NCI-H2171 treated with DMSO at 0.1 percent for 48 hours (cell line): Measurements from ENCODE around the gene NPIPB9.
A peak's percentile ranks its signal among the peaks of the same experiment; 100 is the strongest.
"Not testable (repeated sequence)": the region's sequence is repeated elsewhere in the genome, so short reads cannot be mapped to it uniquely, and the experiment has no call there.

Source experiments
- DNase-seq: peaks from one replicate; lab custom pipeline; 2025; lab: John Stamatoyannopoulos, UW

The NPIPB9 gene

GRCh38 chr16:28751487-28751886 lies at the start of gene NPIPB9:
NPIPB9 (plus strand) TSS chr16:28751787.
- not testable (repeated sequence) for DNase-seq

- DNase-seq, result not testable (repeated sequence)
These were observed 47.3 kb upstream of the NPIPB9 start for GRCh38 chr16:28704246-28704645.

GRCh38 chr16:28711220-28712083 lies 40.1 kb upstream of the NPIPB9 start, which contains the start of gene EIF3C:
EIF3C (plus strand) TSS chr16:28711464; CDS start chr16:28711687, 223 bp downstream.
- DNase-seq, result not testable (repeated sequence)

- DNase-seq, result not testable (repeated sequence)
These were observed 28.5 kb upstream of the NPIPB9 start for GRCh38 chr16:28722852-28723650.

GRCh38 chr16:28731253-28731652 lies 20.3 kb upstream of the NPIPB9 start:
- DNase-seq, result not testable (repeated sequence)

GRCh38 chr16:28732455-28733124 lies 19.0 kb upstream of the NPIPB9 start:
- DNase-seq, result not testable (repeated sequence)

GRCh38 chr16:28739787-28740186 lies 11.8 kb upstream of the NPIPB9 start:
- not testable (repeated sequence) for DNase-seq

GRCh38 chr16:28740631-28741030 lies 11.0 kb upstream of the NPIPB9 start:
- not testable (repeated sequence) for DNase-seq

GRCh38 chr16:28741295-28741694 lies 10.3 kb upstream of the NPIPB9 start:
- not testable (repeated sequence) for DNase-seq

- not testable (repeated sequence) for DNase-seq
These were observed 4.8 kb upstream of the NPIPB9 start for GRCh38 chr16:28746618-28747350.

GRCh38 chr16:28749997-28750465 lies 1.6 kb upstream of the NPIPB9 start:
- DNase-seq, result not testable (repeated sequence)

- DNase-seq, result not testable (repeated sequence)
These were observed 1.0 kb upstream of the NPIPB9 start for GRCh38 chr16:28750469-28751067.

GRCh38 chr16:28781697-28782096 lies 30.1 kb downstream of the NPIPB9 start:
- DNase-seq, result not testable (repeated sequence)

GRCh38 chr16:28782357-28782756 lies 30.8 kb downstream of the NPIPB9 start:
- DNase-seq, result not testable (repeated sequence)

- peak; percentile 6 for DNase-seq
These were observed 50.8 kb downstream of the NPIPB9 start for GRCh38 chr16:28802235-28803019.

GRCh38 chr16:28807445-28808120 lies 56.0 kb downstream of the NPIPB9 start:
- DNase-seq, result not testable (repeated sequence)

GRCh38 chr16:28820016-28820415 lies 68.4 kb downstream of the NPIPB9 start:
- DNase-seq, result no peak

GRCh38 chr16:28820546-28820945 lies 69.0 kb downstream of the NPIPB9 start:
- DNase-seq, result not testable (repeated sequence)

- no peak for DNase-seq
These were observed 70.4 kb downstream of the NPIPB9 start for GRCh38 chr16:28821874-28822519.
